HG03432 (cell line): Measurements from ENCODE around the gene C1orf185.
"Not testable (repeated sequence)": the region's sequence is repeated elsewhere in the genome, so short reads cannot be mapped to it uniquely, and the experiment has no call there.

Experiments
- ATAC-seq: cut with Tn5 transposase; IDR thresholded peaks from one replicate; pipeline ENCODE4 v1.9.1; 2021; ENCODE audit warnings: mild to moderate bottlenecking, moderate library complexity; ENCODE audit not compliant: unreplicated experiment

The C1orf185 gene

GRCh38 chr1:51133045-51133444, 31.0 kb downstream of the C1orf185 start:
- no peak for ATAC-seq

- ATAC-seq, result not testable (repeated sequence)
Measured at GRCh38 chr1:51137696-51138095, 35.7 kb downstream of the C1orf185 start.

- ATAC-seq, result no peak
Measured at GRCh38 chr1:51139474-51139873, 37.4 kb downstream of the C1orf185 start.

- no peak for ATAC-seq
Measured at GRCh38 chr1:51147394-51147793, 45.4 kb downstream of the C1orf185 start.

GRCh38 chr1:51154776-51155175, 52.7 kb downstream of the C1orf185 start:
- no peak for ATAC-seq

GRCh38 chr1:51156752-51157151, 54.7 kb downstream of the C1orf185 start:
- ATAC-seq, result no peak

GRCh38 chr1:51157395-51157794, 55.4 kb downstream of the C1orf185 start:
- no peak for ATAC-seq

- ATAC-seq, result no peak
Measured at GRCh38 chr1:51158263-51158662, 56.2 kb downstream of the C1orf185 start.

GRCh38 chr1:51162560-51162959, 60.5 kb downstream of the C1orf185 start:
- not testable (repeated sequence) for ATAC-seq

- ATAC-seq, result no peak
Measured at GRCh38 chr1:51165540-51165939, 63.5 kb downstream of the C1orf185 start.

- ATAC-seq, result no peak
Measured at GRCh38 chr1:51168266-51168845, 66.3 kb downstream of the C1orf185 start.

- ATAC-seq, result no peak
Measured at GRCh38 chr1:51168936-51169335, 66.9 kb downstream of the C1orf185 start.

GRCh38 chr1:51170342-51170741, 68.3 kb downstream of the C1orf185 start:
- ATAC-seq, result no peak

- no peak for ATAC-seq
Measured at GRCh38 chr1:51172811-51173210, 70.8 kb downstream of the C1orf185 start.

GRCh38 chr1:51175278-51175677, 73.2 kb downstream of the C1orf185 start:
- ATAC-seq, result no peak

- not testable (repeated sequence) for ATAC-seq
Measured at GRCh38 chr1:51177988-51178387, 76.0 kb downstream of the C1orf185 start.

- no peak for ATAC-seq
Measured at GRCh38 chr1:51188230-51188629, 86.2 kb downstream of the C1orf185 start.

- no peak for ATAC-seq
Measured at GRCh38 chr1:51189421-51190073, 87.5 kb downstream of the C1orf185 start.

- ATAC-seq, result no peak
Measured at GRCh38 chr1:51190961-51191360, 88.9 kb downstream of the C1orf185 start.

GRCh38 chr1:51192213-51192843, 90.3 kb downstream of the C1orf185 start:
- no peak for ATAC-seq

- no peak for ATAC-seq
Measured at GRCh38 chr1:51193564-51193963, 91.5 kb downstream of the C1orf185 start.
